Mesenchymal stem cell (in vitro differentiated cells and primary cell): ENCODE results near the gene TMEM37.

Experiments used
- DNase-seq: peaks from one replicate; pipeline ENCODE4 v3.0.0-alpha.2; 2013
- H2AFZ ChIP-seq: one replicate; pipeline ENCODE4 v1.6.1; 2013; ENCODE audit warnings: low read depth, mild to moderate bottlenecking, control low read depth, inconsistent platforms, low read length, moderate library complexity
- H2AK5ac ChIP-seq: 2 replicates; pipeline ENCODE4 v1.6.1; 2013; ENCODE audit warnings: low read length, moderate library complexity, mild to moderate bottlenecking, inconsistent platforms; ENCODE audit not compliant: severe bottlenecking
- H2BK120ac ChIP-seq: one replicate; pipeline ENCODE4 v1.6.1; 2013; ENCODE audit warnings: low read depth, mild to moderate bottlenecking, inconsistent platforms, low read length, moderate library complexity
- H2BK12ac ChIP-seq, 2 experiments: one replicate each; pipeline ENCODE4 v1.6.1; 2013; ENCODE audit warnings: inconsistent platforms in 2 of 2, low read length in 2 of 2, mild to moderate bottlenecking in 2 of 2, moderate library complexity in 2 of 2, control low read depth in 1 of 2
- H2BK15ac ChIP-seq: one replicate; pipeline ENCODE4 v1.6.1; 2013; ENCODE audit warnings: mild to moderate bottlenecking, low read depth, inconsistent platforms; ENCODE audit not compliant: poor library complexity, severe bottlenecking
- H2BK5ac ChIP-seq: 2 replicates; pipeline ENCODE4 v1.6.1; 2013; ENCODE audit warnings: low read depth, mild to moderate bottlenecking, low read length, control low read depth, inconsistent platforms; ENCODE audit not compliant: poor library complexity, severe bottlenecking
- H3K14ac ChIP-seq, 2 experiments: one replicate each; pipeline ENCODE4 v1.6.1; 2013; ENCODE audit warnings: inconsistent platforms in 2 of 2, low read length in 2 of 2, control low read depth in 1 of 2, mild to moderate bottlenecking in 1 of 2, moderate library complexity in 1 of 2
- H3K18ac ChIP-seq, 2 experiments: one replicate each; pipeline ENCODE4 v1.6.1; 2013; ENCODE audit warnings: inconsistent platforms in 2 of 2, low read length in 2 of 2, control low read depth in 1 of 2, low read depth in 1 of 2, mild to moderate bottlenecking in 1 of 2
- H3K23ac ChIP-seq, 2 experiments: one replicate each; pipeline ENCODE4 v1.6.1; 2013; ENCODE audit warnings: inconsistent platforms in 2 of 2, low read length in 2 of 2, mild to moderate bottlenecking in 2 of 2, moderate library complexity in 2 of 2, control low read depth in 1 of 2
- H3K27ac ChIP-seq: 2 replicates; pipeline ENCODE4 v1.5.1; 2013; ENCODE audit warnings: mild to moderate bottlenecking, moderate library complexity, low read length, control low read depth, inconsistent platforms; ENCODE audit not compliant: poor library complexity, severe bottlenecking
- H3K27me3 ChIP-seq, 2 experiments: 2 replicates each; pipeline versions ENCODE4 v1.6.1 to v1.7.0; 2013; ENCODE audit warnings: low read length in 2 of 2, mild to moderate bottlenecking in 2 of 2, moderate library complexity in 2 of 2, control low read depth in 1 of 2, inconsistent platforms in 1 of 2; ENCODE audit not compliant: control insufficient read depth in 1 of 2, insufficient read depth in 1 of 2
- H3K36me3 ChIP-seq, 2 experiments: 2 replicates each; pipeline versions ENCODE4 v1.6.1 to v1.7.0; 2013; ENCODE audit warnings: low read length in 2 of 2, control low read depth in 1 of 2, inconsistent platforms in 1 of 2, low read depth in 1 of 2, mild to moderate bottlenecking in 1 of 2; ENCODE audit not compliant: insufficient read depth in 2 of 2, control insufficient read depth in 1 of 2
- H3K4ac ChIP-seq, 2 experiments: one replicate each; pipeline ENCODE4 v1.6.1; 2013; ENCODE audit warnings: inconsistent platforms in 2 of 2, low read length in 2 of 2, mild to moderate bottlenecking in 2 of 2, moderate library complexity in 2 of 2, control low read depth in 1 of 2, low read depth in 1 of 2
- H3K4me1 ChIP-seq: 2 replicates; pipeline ENCODE4 v1.6.1; 2013; ENCODE audit warnings: low read depth, low read length, control low read depth; ENCODE audit not compliant: control insufficient read depth, insufficient read depth
- H3K4me2 ChIP-seq: 2 replicates; pipeline ENCODE4 v1.6.1; 2013; ENCODE audit warnings: low read length, mild to moderate bottlenecking, inconsistent platforms; ENCODE audit not compliant: poor library complexity, severe bottlenecking
- H3K4me3 ChIP-seq, 2 experiments: 2 replicates each; pipeline versions ENCODE4 v1.5.1 to v1.7.0; 2013; ENCODE audit warnings: low read length in 2 of 2, mild to moderate bottlenecking in 2 of 2, control low read depth in 1 of 2, low read depth in 1 of 2; ENCODE audit not compliant: insufficient read depth in 1 of 2
- H3K79me1 ChIP-seq: replicated peaks from 2 replicates; pipeline ENCODE4 v1.6.1; 2013; ENCODE audit warnings: mild to moderate bottlenecking, control low read depth, low read length, inconsistent platforms; ENCODE audit not compliant: poor library complexity, severe bottlenecking
- H3K9ac ChIP-seq: 2 replicates; pipeline ENCODE4 v1.7.0; 2013; ENCODE audit warnings: mild to moderate bottlenecking, low read length, moderate library complexity
- H3K9me3 ChIP-seq: 2 replicates; pipeline ENCODE4 v1.7.0; 2013; ENCODE audit warnings: mild to moderate bottlenecking, low read length; ENCODE audit not compliant: control insufficient read depth
- H4K8ac ChIP-seq: one replicate; pipeline ENCODE4 v1.6.1; 2013; ENCODE audit warnings: inconsistent platforms, mild to moderate bottlenecking, low read length, moderate library complexity
- H4K91ac ChIP-seq: one replicate; pipeline ENCODE4 v1.6.1; 2013; ENCODE audit warnings: mild to moderate bottlenecking, low read length, inconsistent platforms
- WGBS: methylation state at CpG from one replicate; pipeline ENCODE4 v1.1.7; 2013; ENCODE audit warnings: mixed read lengths; 5-methylcytosine and 5-hydroxymethylcytosine counted together

TMEM37 gene

GRCh38 chr2:119440873-119441272 lies 9.2 kb downstream of the TMEM37 start:
- no peak for DNase-seq
- Histone ChIP-seq H3K14ac (no peak overlapping the region), H3K4ac (no peak overlapping the region), H3K9ac (no peak overlapping the region), H2BK5ac (no peak overlapping the region), H3K79me1 (peaks cover 17% of the 10 kb centered on the region), H3K9me3 (no peaks in the 10 kb centered on the region), H3K4me1 (peaks cover 45% of the 10 kb centered on the region), H3K4me3 (no peak overlapping the region), H3K27ac (no peak overlapping the region), H2BK120ac (no peak overlapping the region), H3K36me3 (peaks cover 0 to 32% of the 10 kb centered on the region in 2 experiments), H3K27me3 (peaks cover 0 to 17% of the 10 kb centered on the region in 2 experiments), H2AK5ac (no peak overlapping the region), H3K4me2 (no peak overlapping the region), H2BK15ac (no peak overlapping the region), H3K18ac (no peak overlapping the region), H3K23ac (no peak overlapping the region), H2BK12ac (no peak overlapping the region), H4K8ac (no peak overlapping the region), H4K91ac (no peak overlapping the region), H2AFZ (no peak overlapping the region)
- WGBS = 85% methylated on average over 4 of the region's 4 CpGs

GRCh38 chr2:119441376-119442225 lies 9.9 kb downstream of the TMEM37 start:
- Histone ChIP-seq H3K27ac (no peak overlapping the region), H3K27me3 (peaks cover 0 to 24% of the 10 kb centered on the region in 2 experiments), H3K9me3 (no peaks in the 10 kb centered on the region), H3K18ac (no peak overlapping the region), H2AK5ac (no peak overlapping the region), H3K4me1 (peaks cover 39% of the 10 kb centered on the region), H3K23ac (no peak overlapping the region), H3K4me2 (no peak overlapping the region), H4K91ac (no peak overlapping the region), H3K4ac (no peak overlapping the region), H2AFZ (no peak overlapping the region), H2BK15ac (no peak overlapping the region), H3K14ac (no peak overlapping the region), H4K8ac (no peak overlapping the region), H2BK12ac (no peak overlapping the region), H3K4me3 (no peak overlapping the region), H3K36me3 (peaks cover 0 to 26% of the 10 kb centered on the region in 2 experiments), H2BK120ac (no peak overlapping the region), H3K9ac (no peak overlapping the region), H3K79me1 (peaks cover 12% of the 10 kb centered on the region), H2BK5ac (no peak overlapping the region)
- no peak for DNase-seq
- 90% methylated on average over 8 of the region's 8 CpGs for WGBS

GRCh38 chr2:119442226-119442619 lies 10.6 kb downstream of the TMEM37 start:
- no peak overlapping the region for H2BK12ac ChIP-seq
- H4K91ac ChIP-seq = no peak overlapping the region
- H3K4me3 ChIP-seq = no peak overlapping the region
- H3K36me3 ChIP-seq = peaks cover 0 to 20% of the 10 kb centered on the region in 2 experiments
- H4K8ac ChIP-seq = no peak overlapping the region
- peaks cover 33% of the 10 kb centered on the region for H3K4me1 ChIP-seq
- DNase-seq = no peak
- H2BK15ac ChIP-seq = no peak overlapping the region
- H3K9ac ChIP-seq = no peak overlapping the region
- H3K4ac ChIP-seq = no peak overlapping the region
- H3K79me1 ChIP-seq = peaks cover 6% of the 10 kb centered on the region
- H3K27ac ChIP-seq = no peak overlapping the region
- no peak overlapping the region for H2BK5ac ChIP-seq
- H3K18ac ChIP-seq = no peak overlapping the region
- no peak overlapping the region for H3K4me2 ChIP-seq
- peaks cover 0 to 30% of the 10 kb centered on the region in 2 experiments for H3K27me3 ChIP-seq
- H2BK120ac ChIP-seq = no peak overlapping the region
- no peak overlapping the region for H2AFZ ChIP-seq
- WGBS = 83% methylated on average over 7 of the region's 7 CpGs
- no peak overlapping the region for H3K23ac ChIP-seq
- H3K9me3 ChIP-seq = no peaks in the 10 kb centered on the region
- no peak overlapping the region for H3K14ac ChIP-seq
- H2AK5ac ChIP-seq = no peak overlapping the region

GRCh38 chr2:119442850-119443249 lies 11.2 kb downstream of the TMEM37 start:
- no peak overlapping the region for H2BK15ac ChIP-seq
- H3K4me1 ChIP-seq = peaks cover 28% of the 10 kb centered on the region
- 89% methylated on average over 11 of the region's 11 CpGs for WGBS
- H3K23ac ChIP-seq = no peak overlapping the region
- H3K27me3 ChIP-seq = peaks cover 0 to 35% of the 10 kb centered on the region in 2 experiments
- H3K4me2 ChIP-seq = no peak overlapping the region
- H2AK5ac ChIP-seq = no peak overlapping the region
- no peak overlapping the region for H4K8ac ChIP-seq
- no peak overlapping the region for H4K91ac ChIP-seq
- H3K4ac ChIP-seq = no peak overlapping the region
- no peaks in the 10 kb centered on the region for H3K9me3 ChIP-seq
- H3K4me3 ChIP-seq = no peak overlapping the region
- no peak overlapping the region for H2BK120ac ChIP-seq
- no peak for DNase-seq
- peaks cover 5% of the 10 kb centered on the region for H3K79me1 ChIP-seq
- H3K9ac ChIP-seq = no peak overlapping the region
- no peak overlapping the region for H3K27ac ChIP-seq
- H3K18ac ChIP-seq = no peak overlapping the region
- H3K36me3 ChIP-seq = peaks cover 0 to 17% of the 10 kb centered on the region in 2 experiments
- no peak overlapping the region for H2BK5ac ChIP-seq
- no peak overlapping the region for H3K14ac ChIP-seq
- H2AFZ ChIP-seq = no peak overlapping the region
- no peak overlapping the region for H2BK12ac ChIP-seq
